HL-60 (cell line): ENCODE measurements around the gene TANC1.

Experiments
- GABPA ChIP-seq: IDR thresholded peaks from 2 replicates; pipeline ENCODE4 v1.6.1; 2012; ENCODE audit warnings: low read depth
- TF ChIP-seq, protein P1 (sequence below): IDR thresholded peaks from one replicate; pipeline ENCODE4 v1.5.1; 2011; ENCODE audit warnings: low read length, control low read depth, inconsistent platforms; ENCODE audit not compliant: insufficient read depth

- TF ChIP-seq, protein P1, sequence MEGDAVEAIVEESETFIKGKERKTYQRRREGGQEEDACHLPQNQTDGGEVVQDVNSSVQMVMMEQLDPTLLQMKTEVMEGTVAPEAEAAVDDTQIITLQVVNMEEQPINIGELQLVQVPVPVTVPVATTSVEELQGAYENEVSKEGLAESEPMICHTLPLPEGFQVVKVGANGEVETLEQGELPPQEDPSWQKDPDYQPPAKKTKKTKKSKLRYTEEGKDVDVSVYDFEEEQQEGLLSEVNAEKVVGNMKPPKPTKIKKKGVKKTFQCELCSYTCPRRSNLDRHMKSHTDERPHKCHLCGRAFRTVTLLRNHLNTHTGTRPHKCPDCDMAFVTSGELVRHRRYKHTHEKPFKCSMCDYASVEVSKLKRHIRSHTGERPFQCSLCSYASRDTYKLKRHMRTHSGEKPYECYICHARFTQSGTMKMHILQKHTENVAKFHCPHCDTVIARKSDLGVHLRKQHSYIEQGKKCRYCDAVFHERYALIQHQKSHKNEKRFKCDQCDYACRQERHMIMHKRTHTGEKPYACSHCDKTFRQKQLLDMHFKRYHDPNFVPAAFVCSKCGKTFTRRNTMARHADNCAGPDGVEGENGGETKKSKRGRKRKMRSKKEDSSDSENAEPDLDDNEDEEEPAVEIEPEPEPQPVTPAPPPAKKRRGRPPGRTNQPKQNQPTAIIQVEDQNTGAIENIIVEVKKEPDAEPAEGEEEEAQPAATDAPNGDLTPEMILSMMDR: no peak
- TF ChIP-seq GABPA: no peak
Measured at GRCh38 chr2:159149747-159150146, 181.3 kb downstream of the TANC1 start.
